ENCODE results near the gene TSPAN13. TPM values are rescaled to one million over a fixed set of nuclear protein-coding genes. Genes with fewer than 3 reads are reported as not detected.

Gene TSPAN13
- total and polyA plus RNA-seq, 2 donors (not counting 1 experiment from before 2014, with no cell fraction given): 23.0 to 26.2 TPM

DNA sequence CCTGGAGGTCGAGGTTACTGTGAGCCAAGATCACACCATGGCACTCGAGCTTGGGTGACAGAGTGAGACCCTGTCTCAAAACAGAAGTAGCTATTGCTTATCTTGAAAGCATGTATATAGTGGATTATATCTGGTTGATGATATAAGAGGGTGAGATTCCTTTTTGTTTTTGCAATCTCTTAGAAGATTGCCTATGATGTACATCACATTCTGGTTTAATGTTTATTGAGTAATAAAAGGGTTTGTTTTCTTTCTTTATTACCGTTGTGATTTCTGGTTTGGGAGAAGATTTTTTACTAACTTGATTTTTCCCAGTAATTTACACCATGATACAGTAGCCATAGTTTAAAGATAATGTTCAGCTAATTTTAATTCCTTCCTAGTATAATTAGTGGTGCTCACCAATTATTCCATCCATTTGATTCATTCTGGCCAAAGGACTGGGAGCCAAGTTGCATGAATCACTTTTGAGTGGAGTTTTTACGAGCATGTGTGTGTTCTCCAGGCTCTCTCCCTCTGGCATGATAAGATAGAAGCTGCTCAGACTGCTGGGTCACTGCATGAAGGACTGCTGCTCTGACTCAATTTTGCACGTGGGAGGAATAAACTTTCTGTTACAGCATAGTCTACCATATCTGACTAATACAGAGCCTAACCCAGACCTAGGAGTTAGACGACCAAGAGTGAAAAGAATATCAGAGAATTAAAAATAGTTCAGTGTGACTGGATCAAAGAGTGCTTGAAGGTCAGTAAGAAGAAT lies 13.5 kb upstream of the TSPAN13 start:
- ATAC-seq (ENCODE audit: low read depth): no peak
- no peak overlapping the region for H3K4me3 ChIP-seq (ENCODE audit: control extremely low read depth in 1 of 5, extremely low read depth in 1 of 5, insufficient read depth in 1 of 5, low read depth in 2 of 5, low read length in 4 of 5)
- no peaks in the 10 kb centered on the region for H3K27me3 ChIP-seq (replicated peaks in 1 of 4; ENCODE audit: control extremely low read depth in 1 of 4, control insufficient read depth in 3 of 4, insufficient read depth in 4 of 4, low read length in 3 of 4)
- H3K4me3 Mint-ChIP-seq: no peak overlapping the region
- CTCF ChIA-PET: interaction anchor here (0.7 kb wide), 1 partner anchor 89 kb away, joined by 3 read pairs; no protein-coding TSS in a partner anchor
- H3K27ac Mint-ChIP-seq: no peak overlapping the region
- no peaks in the 10 kb centered on the region for H3K79me2 ChIP-seq (ENCODE audit: control insufficient read depth, insufficient read depth, low read length)
- H3K4me1 Mint-ChIP-seq: no peaks in the 10 kb centered on the region
- WGBS (ENCODE audit: insufficient coverage): 77% methylated on average over 3 of the region's 6 CpGs
- no peak for DNase-seq
- H2AFZ ChIP-seq (ENCODE audit: insufficient read depth, low read depth, low read length, poor library complexity, severe bottlenecking): no peak overlapping the region
- H3K27me3 Mint-ChIP-seq: no peaks in the 10 kb centered on the region
- no peaks in the 10 kb centered on the region for H4K20me1 ChIP-seq (ENCODE audit: control insufficient read depth, insufficient read depth, low read length, poor library complexity, severe bottlenecking)
- no peaks in the 10 kb centered on the region for H3K4me1 ChIP-seq (ENCODE audit: control insufficient read depth in 2 of 2, insufficient read depth in 2 of 2, low read length in 2 of 2)
- no peak overlapping the region for H3K9ac ChIP-seq (ENCODE audit: low read length)
- H3K27ac ChIP-seq (ENCODE audit: low read length in 2 of 2): no peak overlapping the region
- H3K4me2 ChIP-seq (replicated peaks; ENCODE audit: low read depth, low read length, poor library complexity, severe bottlenecking): no peak overlapping the region
- POLR2A ChIA-PET: no interaction called here
- no peaks in the 10 kb centered on the region for H3K36me3 ChIP-seq (replicated peaks in 1 of 2; ENCODE audit: control extremely low read depth in 1 of 2, control insufficient read depth in 1 of 2, extremely low read depth in 1 of 2, insufficient read depth in 2 of 2, low read length in 1 of 2)
- no peaks in the 10 kb centered on the region for H3K9me3 ChIP-seq (ENCODE audit: control extremely low read depth in 1 of 3, control insufficient read depth in 2 of 3, insufficient read depth in 1 of 3, low read length in 2 of 3)
- no peaks in the 10 kb centered on the region for H3K9me3 Mint-ChIP-seq (ENCODE audit: insufficient read depth)
- no peak for TF ChIP-seq EZH2 (IDR thresholded peaks at IDR 0.05; ENCODE audit: borderline replicate concordance, insufficient read depth, low read depth, low read length, poor library complexity, severe bottlenecking)
- intact Hi-C loops (cut with micrococcal nuclease): no loop called here

DNA sequence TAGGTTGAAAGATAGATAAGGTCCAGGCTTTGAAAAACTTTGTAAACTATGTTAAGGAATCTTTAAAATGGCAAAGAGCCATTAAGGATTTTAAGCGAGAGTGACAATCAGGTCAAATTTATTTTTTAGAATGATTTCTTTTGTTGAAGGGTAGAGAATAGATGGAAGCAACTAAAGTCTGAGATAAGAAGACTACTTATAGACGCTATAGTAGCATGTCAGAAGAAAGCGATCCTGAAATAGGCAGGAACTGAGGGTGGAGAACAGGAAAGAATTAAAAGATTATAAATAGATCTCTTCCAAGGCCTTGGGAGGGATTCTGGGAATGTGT lies 13.0 kb upstream of the TSPAN13 start:
- no peak for TF ChIP-seq EZH2 (IDR thresholded peaks at IDR 0.05; ENCODE audit: borderline replicate concordance, insufficient read depth, low read depth, low read length, poor library complexity, severe bottlenecking)
- TF ChIP-seq, protein P1, sequence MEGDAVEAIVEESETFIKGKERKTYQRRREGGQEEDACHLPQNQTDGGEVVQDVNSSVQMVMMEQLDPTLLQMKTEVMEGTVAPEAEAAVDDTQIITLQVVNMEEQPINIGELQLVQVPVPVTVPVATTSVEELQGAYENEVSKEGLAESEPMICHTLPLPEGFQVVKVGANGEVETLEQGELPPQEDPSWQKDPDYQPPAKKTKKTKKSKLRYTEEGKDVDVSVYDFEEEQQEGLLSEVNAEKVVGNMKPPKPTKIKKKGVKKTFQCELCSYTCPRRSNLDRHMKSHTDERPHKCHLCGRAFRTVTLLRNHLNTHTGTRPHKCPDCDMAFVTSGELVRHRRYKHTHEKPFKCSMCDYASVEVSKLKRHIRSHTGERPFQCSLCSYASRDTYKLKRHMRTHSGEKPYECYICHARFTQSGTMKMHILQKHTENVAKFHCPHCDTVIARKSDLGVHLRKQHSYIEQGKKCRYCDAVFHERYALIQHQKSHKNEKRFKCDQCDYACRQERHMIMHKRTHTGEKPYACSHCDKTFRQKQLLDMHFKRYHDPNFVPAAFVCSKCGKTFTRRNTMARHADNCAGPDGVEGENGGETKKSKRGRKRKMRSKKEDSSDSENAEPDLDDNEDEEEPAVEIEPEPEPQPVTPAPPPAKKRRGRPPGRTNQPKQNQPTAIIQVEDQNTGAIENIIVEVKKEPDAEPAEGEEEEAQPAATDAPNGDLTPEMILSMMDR (IDR thresholded peaks at IDR 0.05): no peak

More for the DNA sequence above, 13.0 kb upstream of the TSPAN13 start:
- Histone ChIP-seq H3K4me3 (ENCODE audit: control extremely low read depth in 1 of 5, extremely low read depth in 1 of 5, insufficient read depth in 1 of 5, low read depth in 2 of 5, low read length in 4 of 5) (no peak overlapping the region), H3K9ac (ENCODE audit: low read length) (no peak overlapping the region), H4K20me1 (ENCODE audit: control insufficient read depth, insufficient read depth, low read length, poor library complexity, severe bottlenecking) (no peaks in the 10 kb centered on the region), H3K36me3 (replicated peaks in 1 of 2; ENCODE audit: control extremely low read depth in 1 of 2, control insufficient read depth in 1 of 2, extremely low read depth in 1 of 2, insufficient read depth in 2 of 2, low read length in 1 of 2) (no peaks in the 10 kb centered on the region), H3K79me2 (ENCODE audit: control insufficient read depth, insufficient read depth, low read length) (no peaks in the 10 kb centered on the region), H3K4me1 (ENCODE audit: control insufficient read depth in 2 of 2, insufficient read depth in 2 of 2, low read length in 2 of 2) (no peaks in the 10 kb centered on the region), H3K4me2 (replicated peaks; ENCODE audit: low read depth, low read length, poor library complexity, severe bottlenecking) (no peak overlapping the region), H3K27me3 (replicated peaks in 1 of 4; ENCODE audit: control extremely low read depth in 1 of 4, control insufficient read depth in 3 of 4, insufficient read depth in 4 of 4, low read length in 3 of 4) (no peaks in the 10 kb centered on the region), H3K9me3 (ENCODE audit: control extremely low read depth in 1 of 3, control insufficient read depth in 2 of 3, insufficient read depth in 1 of 3, low read length in 2 of 3) (no peaks in the 10 kb centered on the region), H3K27ac (ENCODE audit: low read length in 2 of 2) (no peak overlapping the region), H2AFZ (ENCODE audit: insufficient read depth, low read depth, low read length, poor library complexity, severe bottlenecking) (no peak overlapping the region)
- DNase-seq: no peak
- no peaks in the 10 kb centered on the region for H3K9me3 Mint-ChIP-seq (ENCODE audit: insufficient read depth)
- ChIA-PET CTCF (interaction anchor here (0.7 kb wide), 1 partner anchor 89 kb away, joined by 3 read pairs; no protein-coding TSS in a partner anchor), POLR2A (no interaction called here)
- no peak overlapping the region for H3K4me3 Mint-ChIP-seq
- WGBS (ENCODE audit: insufficient coverage): 100% methylated on average over 1 of the region's 3 CpGs
- H3K27ac Mint-ChIP-seq: no peak overlapping the region
- no peaks in the 10 kb centered on the region for H3K4me1 Mint-ChIP-seq
- intact Hi-C loops (cut with micrococcal nuclease): no loop called here
- no peaks in the 10 kb centered on the region for H3K27me3 Mint-ChIP-seq
- no peak for ATAC-seq (ENCODE audit: low read depth)

All from B cell (primary cell).